OCI-LY7 (cell line): Measurements from ENCODE around the gene RASD1.

ENCODE experiments used
- CTCF ChIP-seq: fragments of 200-600 bp; sonication (generic); conservative IDR thresholded peaks from 2 replicates; pipeline ENCODE4 v1.5.1; 2014; ENCODE audit warnings: mild to moderate bottlenecking, antibody characterized with exemption, low read length, moderate library complexity, mixed read lengths
- EZH2phosphoT487 ChIP-seq: fragments of 200-600 bp; sonication (generic); IDR thresholded peaks from 2 replicates; pipeline ENCODE4 v1.6.1; 2018; ENCODE audit warnings: low read depth, borderline replicate concordance, mild to moderate bottlenecking, mixed run types, antibody characterized with exemption, low read length, moderate library complexity, mixed read lengths

GRCh38 chr17:17505610-17506171 lies 9.5 kb upstream of the RASD1 start:
- TF ChIP-seq CTCF: no peak
- no peak for TF ChIP-seq EZH2phosphoT487
